ENCODE data around the gene TNK2.

DNA sequence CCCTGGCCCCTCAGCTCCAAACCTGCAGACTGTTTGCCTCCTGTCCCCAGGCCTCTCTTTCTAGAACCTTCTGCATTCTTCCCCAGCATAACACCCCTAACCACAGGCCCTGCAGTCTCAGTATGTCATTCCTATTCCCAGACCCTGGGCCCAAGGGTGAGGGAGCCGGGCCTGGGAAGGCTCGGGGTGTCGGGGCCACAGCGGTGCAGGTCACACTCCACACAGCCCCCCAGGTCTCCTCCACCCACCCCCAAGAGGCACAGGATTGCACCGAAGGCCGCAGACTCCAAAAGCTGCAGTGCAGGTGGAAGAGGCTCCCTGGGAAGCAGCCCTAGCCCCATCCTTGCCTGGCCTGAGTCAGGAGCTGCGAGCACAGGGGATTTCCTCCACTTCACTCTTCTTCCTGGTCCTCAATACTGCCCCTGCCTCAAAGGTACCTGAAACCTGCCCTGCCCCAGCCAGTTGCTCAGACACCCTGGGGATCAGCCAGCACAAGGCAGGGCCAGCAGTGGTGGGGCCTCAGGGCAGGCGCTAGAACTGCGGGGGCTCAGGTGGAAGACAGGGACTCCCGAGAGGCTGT lies 31.1 kb downstream of the TNK2 start:
- TF ChIP-seq, protein P1, sequence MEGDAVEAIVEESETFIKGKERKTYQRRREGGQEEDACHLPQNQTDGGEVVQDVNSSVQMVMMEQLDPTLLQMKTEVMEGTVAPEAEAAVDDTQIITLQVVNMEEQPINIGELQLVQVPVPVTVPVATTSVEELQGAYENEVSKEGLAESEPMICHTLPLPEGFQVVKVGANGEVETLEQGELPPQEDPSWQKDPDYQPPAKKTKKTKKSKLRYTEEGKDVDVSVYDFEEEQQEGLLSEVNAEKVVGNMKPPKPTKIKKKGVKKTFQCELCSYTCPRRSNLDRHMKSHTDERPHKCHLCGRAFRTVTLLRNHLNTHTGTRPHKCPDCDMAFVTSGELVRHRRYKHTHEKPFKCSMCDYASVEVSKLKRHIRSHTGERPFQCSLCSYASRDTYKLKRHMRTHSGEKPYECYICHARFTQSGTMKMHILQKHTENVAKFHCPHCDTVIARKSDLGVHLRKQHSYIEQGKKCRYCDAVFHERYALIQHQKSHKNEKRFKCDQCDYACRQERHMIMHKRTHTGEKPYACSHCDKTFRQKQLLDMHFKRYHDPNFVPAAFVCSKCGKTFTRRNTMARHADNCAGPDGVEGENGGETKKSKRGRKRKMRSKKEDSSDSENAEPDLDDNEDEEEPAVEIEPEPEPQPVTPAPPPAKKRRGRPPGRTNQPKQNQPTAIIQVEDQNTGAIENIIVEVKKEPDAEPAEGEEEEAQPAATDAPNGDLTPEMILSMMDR (IDR thresholded peaks at IDR 0.05) = no peak
- no peak for TF ChIP-seq POLR2A (IDR thresholded peaks at IDR 0.05)

Measured in thyroid gland (tissue), 4 donors.